Trophoblast cell (in vitro differentiated cells and primary cell): ENCODE measurements around the gene ERBB4.
A peak's percentile ranks its signal among the peaks of the same experiment; 100 is the strongest.

Experiments
- DNase-seq, 2 donors: peaks; one replicate each; pipeline ENCODE4 v3.0.0-alpha.2; 2016
- H2AFZ ChIP-seq: 2 replicates; pipeline ENCODE4 v1.6.1; 2013; ENCODE audit warnings: low read length, moderate library complexity, mild to moderate bottlenecking; ENCODE audit not compliant: insufficient read depth, poor library complexity
- H2AK5ac ChIP-seq: 2 replicates; pipeline ENCODE4 v1.6.1; 2013; ENCODE audit warnings: mild to moderate bottlenecking, low read length
- H2BK120ac ChIP-seq: 2 replicates; pipeline ENCODE4 v1.6.1; 2013; ENCODE audit warnings: low read length, mild to moderate bottlenecking, moderate library complexity; ENCODE audit not compliant: insufficient read depth, poor library complexity
- H2BK12ac ChIP-seq: 2 replicates; pipeline ENCODE4 v1.6.1; 2013; ENCODE audit warnings: mild to moderate bottlenecking, low read length, moderate library complexity
- H2BK5ac ChIP-seq: 2 replicates; pipeline ENCODE4 v1.6.1; 2013; ENCODE audit warnings: low read length, low read depth, moderate library complexity, mild to moderate bottlenecking; ENCODE audit not compliant: poor library complexity
- H3K14ac ChIP-seq: 2 replicates; pipeline ENCODE4 v1.6.1; 2013; ENCODE audit warnings: mild to moderate bottlenecking, low read length
- H3K18ac ChIP-seq: 2 replicates; pipeline ENCODE4 v1.6.1; 2013; ENCODE audit warnings: mild to moderate bottlenecking, low read length
- H3K23ac ChIP-seq: 2 replicates; pipeline ENCODE4 v1.6.1; 2013; ENCODE audit warnings: low read length
- H3K27ac ChIP-seq: 2 replicates; pipeline ENCODE4 v1.5.1; 2013; ENCODE audit warnings: low read depth, mild to moderate bottlenecking, inconsistent platforms, low read length, moderate library complexity
- H3K27me3 ChIP-seq: 2 replicates; pipeline ENCODE4 v1.6.1; 2013; ENCODE audit warnings: inconsistent platforms, mild to moderate bottlenecking, low read length, moderate library complexity; ENCODE audit not compliant: insufficient read depth
- H3K36me3 ChIP-seq, 2 experiments: 1 replicate in 1 of 2; 2 replicates in 1 of 2; pipeline ENCODE4 v1.6.1; 2013; ENCODE audit warnings: low read length in 2 of 2, mild to moderate bottlenecking in 2 of 2, moderate library complexity in 1 of 2; ENCODE audit not compliant: insufficient read depth in 2 of 2, control insufficient read depth in 1 of 2
- H3K4ac ChIP-seq: 2 replicates; pipeline ENCODE4 v1.6.1; 2013; ENCODE audit warnings: low read depth, mild to moderate bottlenecking, low read length, moderate library complexity
- H3K4me1 ChIP-seq, 2 experiments: 1 replicate in 1 of 2; 2 replicates in 1 of 2; pipeline ENCODE4 v1.6.1; 2013; ENCODE audit warnings: low read length in 2 of 2, mild to moderate bottlenecking in 2 of 2, moderate library complexity in 1 of 2; ENCODE audit not compliant: insufficient read depth in 2 of 2, control insufficient read depth in 1 of 2
- H3K4me2 ChIP-seq: 2 replicates; pipeline ENCODE4 v1.6.1; 2013; ENCODE audit warnings: inconsistent platforms, mild to moderate bottlenecking, low read length, moderate library complexity
- H3K4me3 ChIP-seq: 2 replicates; pipeline ENCODE4 v1.5.1; 2013; ENCODE audit warnings: mild to moderate bottlenecking, low read depth, low read length, inconsistent platforms
- H3K79me1 ChIP-seq: one replicate; pipeline ENCODE4 v1.6.1; 2013; ENCODE audit warnings: low read length
- H3K79me2 ChIP-seq: 2 replicates; pipeline ENCODE4 v1.6.1; 2013; ENCODE audit warnings: low read length, mild to moderate bottlenecking; ENCODE audit not compliant: control insufficient read depth, insufficient read depth, poor library complexity
- H3K9ac ChIP-seq: 2 replicates; pipeline ENCODE4 v1.6.1; 2013; ENCODE audit warnings: mild to moderate bottlenecking, low read length
- H3K9me3 ChIP-seq: 2 replicates; pipeline ENCODE4 v1.6.1; 2013; ENCODE audit warnings: low read depth, mild to moderate bottlenecking, control low read depth, inconsistent platforms, low read length; ENCODE audit not compliant: insufficient read depth
- H4K12ac ChIP-seq: 2 replicates; pipeline ENCODE4 v1.6.1; 2013; ENCODE audit warnings: low read depth, mild to moderate bottlenecking, low read length, moderate library complexity
- H4K8ac ChIP-seq: 2 replicates; pipeline ENCODE4 v1.6.1; 2013; ENCODE audit warnings: low read depth, mild to moderate bottlenecking, low read length, moderate library complexity
- H4K91ac ChIP-seq: one replicate; pipeline ENCODE4 v1.6.1; 2013; ENCODE audit warnings: low read depth, mild to moderate bottlenecking, low read length, moderate library complexity
- WGBS: extraction: QIAGEN DNeasy Blood & Tissue Kit; methylation state at CpG from one replicate; pipeline ENCODE4 v1.1.7; 2013; ENCODE audit warnings: missing lambda C conversion rate; ENCODE audit not compliant: insufficient read length, insufficient coverage; ENCODE audit errors: extremely low coverage; 5-methylcytosine and 5-hydroxymethylcytosine counted together

ERBB4 gene

GRCh38 chr2:211359347-211359746 is 1179.3 kb downstream of the ERBB4 start:
- H3K79me2 ChIP-seq = no peaks in the 10 kb centered on the region
- H3K4me2 ChIP-seq = no peak overlapping the region
- no peaks in the 10 kb centered on the region for H3K4me1 ChIP-seq
- H3K23ac ChIP-seq = no peak overlapping the region
- H3K79me1 ChIP-seq = no peaks in the 10 kb centered on the region
- H3K36me3 ChIP-seq = no peaks in the 10 kb centered on the region
- H4K91ac ChIP-seq = no peak overlapping the region
- H3K27ac ChIP-seq = no peak overlapping the region
- no peak overlapping the region for H3K9ac ChIP-seq
- no peak overlapping the region for H2AFZ ChIP-seq
- no peak overlapping the region for H3K4ac ChIP-seq
- no peaks in the 10 kb centered on the region for H3K27me3 ChIP-seq
- no peaks in the 10 kb centered on the region for H3K9me3 ChIP-seq
- no peak for DNase-seq
- no peak overlapping the region for H4K12ac ChIP-seq
- H2BK12ac ChIP-seq = no peak overlapping the region
- no peak overlapping the region for H4K8ac ChIP-seq
- no peak overlapping the region for H2BK5ac ChIP-seq
- H3K4me3 ChIP-seq = no peak overlapping the region
- no peak overlapping the region for H3K18ac ChIP-seq
- no peak overlapping the region for H3K14ac ChIP-seq
- no peak overlapping the region for H2BK120ac ChIP-seq
- H2AK5ac ChIP-seq = no peak overlapping the region

- H3K23ac ChIP-seq = no peak overlapping the region
- no peaks in the 10 kb centered on the region for H3K79me2 ChIP-seq
- H2BK12ac ChIP-seq = no peak overlapping the region
- no peak overlapping the region for H3K9ac ChIP-seq
- H3K14ac ChIP-seq = no peak overlapping the region
- H3K4me1 ChIP-seq = no peaks in the 10 kb centered on the region
- H4K8ac ChIP-seq = no peak overlapping the region
- H4K12ac ChIP-seq = no peak overlapping the region
- H3K9me3 ChIP-seq = no peaks in the 10 kb centered on the region
- no peak overlapping the region for H4K91ac ChIP-seq
- H3K4me2 ChIP-seq = no peak overlapping the region
- H2BK5ac ChIP-seq = no peak overlapping the region
- WGBS = no CpG with 5 or more reads among the region's 3 CpGs
- H3K27me3 ChIP-seq = no peaks in the 10 kb centered on the region
- no peak overlapping the region for H3K4ac ChIP-seq
- no peak overlapping the region for H2BK120ac ChIP-seq
- H3K79me1 ChIP-seq = no peaks in the 10 kb centered on the region
- no peak overlapping the region for H3K27ac ChIP-seq
- DNase-seq = no peak
- H3K36me3 ChIP-seq = no peaks in the 10 kb centered on the region
- no peak overlapping the region for H2AK5ac ChIP-seq
- H3K18ac ChIP-seq = no peak overlapping the region
- H2AFZ ChIP-seq = no peak overlapping the region
- H3K4me3 ChIP-seq = no peak overlapping the region
Measured at GRCh38 chr2:211358504-211358903, 1180.1 kb downstream of the ERBB4 start.

GRCh38 chr2:211354481-211354880 is 1184.1 kb downstream of the ERBB4 start:
- Histone ChIP-seq H4K8ac (no peak overlapping the region), H3K4ac (no peak overlapping the region), H4K91ac (no peak overlapping the region), H2BK12ac (no peak overlapping the region), H3K27ac (no peak overlapping the region), H3K9ac (no peak overlapping the region), H3K79me2 (no peaks in the 10 kb centered on the region), H3K36me3 (no peaks in the 10 kb centered on the region), H3K79me1 (no peaks in the 10 kb centered on the region), H3K18ac (no peak overlapping the region), H3K4me3 (no peak overlapping the region), H2AFZ (no peak overlapping the region), H3K9me3 (no peaks in the 10 kb centered on the region), H3K14ac (no peak overlapping the region), H3K4me2 (no peak overlapping the region), H2AK5ac (no peak overlapping the region), H3K4me1 (no peaks in the 10 kb centered on the region), H3K23ac (no peak overlapping the region), H2BK120ac (no peak overlapping the region), H3K27me3 (no peaks in the 10 kb centered on the region), H4K12ac (no peak overlapping the region), H2BK5ac (no peak overlapping the region)
- peak in 1 of 2 donors; percentile 18 for DNase-seq
- no CpG with 5 or more reads among the region's 1 CpG for WGBS

- no CpG with 5 or more reads among the region's 3 CpGs for WGBS
Measured at GRCh38 chr2:211351987-211352386, 1186.6 kb downstream of the ERBB4 start.

More at GRCh38 chr2:211351987-211352386, 1186.6 kb downstream of the ERBB4 start:
- Histone ChIP-seq H2BK5ac (no peak overlapping the region), H2AK5ac (no peak overlapping the region), H3K23ac (no peak overlapping the region), H3K79me1 (no peaks in the 10 kb centered on the region), H3K36me3 (no peaks in the 10 kb centered on the region), H4K8ac (no peak overlapping the region), H3K79me2 (no peaks in the 10 kb centered on the region), H4K12ac (no peak overlapping the region), H3K18ac (no peak overlapping the region), H3K14ac (no peak overlapping the region), H3K4me2 (no peak overlapping the region), H3K9me3 (no peaks in the 10 kb centered on the region), H2AFZ (no peak overlapping the region), H3K4me1 (no peaks in the 10 kb centered on the region), H3K27ac (no peak overlapping the region), H2BK120ac (no peak overlapping the region), H3K27me3 (no peaks in the 10 kb centered on the region), H3K9ac (no peak overlapping the region), H2BK12ac (no peak overlapping the region), H3K4ac (no peak overlapping the region), H4K91ac (no peak overlapping the region), H3K4me3 (no peak overlapping the region)
- DNase-seq = no peak
